ENCODE measurements around the gene FIGNL1.
A peak's percentile ranks its signal among the peaks of the same experiment; 100 is the strongest.

The FIGNL1 gene

DNA sequence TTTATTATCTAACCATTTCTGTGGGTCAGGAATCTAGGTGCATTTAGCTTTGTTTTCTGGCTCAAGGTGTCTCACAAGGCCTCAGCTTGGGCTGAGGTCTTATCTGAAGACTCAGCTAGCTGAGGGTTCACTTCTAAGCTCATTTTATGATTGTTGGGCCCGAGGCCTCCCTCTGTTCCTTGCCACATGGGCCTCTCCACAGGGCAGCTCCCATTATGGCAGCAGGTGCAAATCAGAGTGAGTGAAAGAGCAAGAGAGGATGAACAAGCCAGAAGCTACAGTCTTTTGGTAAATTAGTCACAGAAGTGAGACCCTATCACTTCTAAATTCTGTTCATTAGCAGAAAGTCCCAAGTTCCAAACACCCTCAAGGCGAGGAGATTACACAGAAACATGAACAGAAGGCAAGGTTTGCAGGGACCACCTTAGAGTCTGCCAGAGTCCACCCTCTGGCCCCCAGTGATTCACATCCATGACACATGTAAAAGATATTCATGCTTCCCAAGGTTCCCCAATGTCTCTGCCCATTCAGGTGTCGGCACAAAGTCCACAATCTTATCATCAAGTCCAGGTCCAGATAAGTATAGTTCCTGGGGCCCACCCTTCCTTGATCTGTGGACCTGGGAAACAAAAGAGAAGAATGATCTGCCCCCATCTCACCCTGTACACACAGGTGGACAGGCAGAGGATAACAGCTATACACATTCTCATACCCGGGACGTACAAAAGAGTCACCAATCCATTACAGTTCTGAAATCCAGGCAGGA is 23.7 kb downstream of the FIGNL1 start:
- no peak for DNase-seq

GRCh38 chr7:50425318-50425717 is 24.8 kb downstream of the FIGNL1 start:
- no peak for DNase-seq

- DNase-seq: no peak
Observed at GRCh38 chr7:50423860-50424259, 26.3 kb downstream of the FIGNL1 start.

- DNase-seq: no peak
Observed at GRCh38 chr7:50422858-50423257, 27.3 kb downstream of the FIGNL1 start.

GRCh38 chr7:50421043-50421442 is 29.1 kb downstream of the FIGNL1 start:
- DNase-seq: no peak

DNA sequence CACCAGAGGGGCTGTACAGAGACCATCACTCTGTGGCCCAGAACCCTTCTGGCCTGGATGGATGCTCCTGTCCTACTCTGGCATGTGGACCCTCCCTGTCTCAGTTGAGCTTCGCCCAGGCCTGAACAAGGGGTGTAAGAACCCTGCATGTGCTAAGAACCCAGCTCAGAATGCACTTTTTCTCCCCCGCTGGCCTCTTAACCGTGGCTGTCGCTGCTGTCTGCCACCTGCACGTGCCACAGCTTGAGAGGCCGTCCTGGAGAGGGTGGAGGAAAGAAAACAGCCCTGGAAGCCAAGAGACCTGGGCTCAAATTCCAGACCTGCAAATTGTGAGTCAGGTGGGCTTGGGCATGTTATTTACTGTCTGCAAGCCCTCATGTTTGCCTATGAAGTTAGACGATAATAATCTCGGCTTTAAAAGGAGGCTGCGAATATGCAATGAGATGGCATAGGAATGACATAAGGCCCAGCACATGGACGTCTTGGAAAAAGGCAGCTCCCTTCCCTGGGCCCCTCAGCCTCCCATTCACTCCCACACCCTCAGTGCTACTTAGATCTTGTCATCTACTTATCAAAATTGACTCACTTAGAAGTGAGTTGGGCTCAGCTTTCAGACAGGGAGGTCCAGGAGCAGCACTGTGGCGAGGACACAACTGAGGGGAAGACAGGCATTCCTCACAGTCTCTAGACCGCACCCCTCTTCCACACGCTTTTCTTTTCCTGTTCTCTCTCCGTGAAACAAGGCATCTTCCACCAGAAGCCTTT is 31.4 kb downstream of the FIGNL1 start:
- DNase-seq: no peak

GRCh38 chr7:50418086-50418515 is 32.0 kb downstream of the FIGNL1 start:
- DNase-seq: peak; percentile 68

DNA sequence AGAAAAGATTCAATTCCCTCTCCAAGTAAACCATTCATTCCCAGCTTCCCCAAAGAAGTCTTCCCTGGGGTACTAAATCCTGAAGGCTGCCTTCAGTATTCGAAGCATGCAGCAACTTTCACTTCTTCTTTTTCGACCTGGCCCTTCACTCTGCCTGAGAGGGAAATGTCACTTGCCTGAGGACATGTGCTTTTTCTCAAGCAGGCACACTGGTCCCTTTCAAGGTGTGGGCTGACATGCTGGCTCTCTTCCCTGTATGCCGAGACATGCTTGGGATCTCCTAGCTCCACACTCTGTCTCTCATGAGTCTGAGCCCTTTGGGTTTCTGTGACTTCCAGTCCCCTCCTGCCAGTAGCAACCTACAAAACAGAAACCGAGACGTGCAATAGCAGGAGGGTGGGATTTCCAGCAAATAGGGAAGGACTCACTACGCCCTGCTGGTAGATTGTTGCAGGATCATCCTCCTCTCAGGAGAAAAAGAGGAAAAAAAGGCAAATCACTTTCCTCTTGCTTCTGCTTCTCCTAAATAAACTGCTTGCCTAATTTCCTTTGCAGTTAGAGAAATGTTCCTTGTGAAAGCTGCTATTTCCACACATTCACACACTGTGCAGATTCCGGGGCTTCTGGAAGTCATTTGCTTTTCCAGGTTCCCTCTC is 33.5 kb downstream of the FIGNL1 start:
- no peak for DNase-seq

GRCh38 chr7:50415844-50416364 is 34.2 kb downstream of the FIGNL1 start:
- no peak for DNase-seq

DNA sequence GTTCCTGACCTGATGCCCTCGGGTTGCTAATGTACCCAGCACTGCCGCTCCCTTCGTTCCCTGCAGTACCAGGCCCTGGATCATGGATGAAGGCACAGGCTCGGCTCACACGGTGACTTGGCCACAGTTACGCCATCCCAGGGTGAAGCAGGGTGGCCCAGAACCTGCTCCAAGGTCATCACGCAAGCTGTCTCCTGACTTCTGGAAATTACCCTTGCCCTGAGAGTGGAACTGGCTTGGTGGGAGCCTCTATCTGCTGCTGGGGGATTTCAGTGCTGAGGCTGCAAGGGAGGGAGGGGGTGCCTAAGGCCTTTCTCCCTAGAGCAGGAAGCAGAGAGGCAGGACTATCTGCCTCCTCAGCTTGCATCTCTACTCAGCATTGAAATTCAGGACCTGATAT is 36.6 kb downstream of the FIGNL1 start:
- no peak for DNase-seq

- no peak for DNase-seq
Observed at GRCh38 chr7:50412973-50413372, 37.2 kb downstream of the FIGNL1 start.

GRCh38 chr7:50411332-50411731 is 38.8 kb downstream of the FIGNL1 start:
- DNase-seq: no peak

- no peak for DNase-seq
Observed at GRCh38 chr7:50409856-50410745, 40.0 kb downstream of the FIGNL1 start.

DNA sequence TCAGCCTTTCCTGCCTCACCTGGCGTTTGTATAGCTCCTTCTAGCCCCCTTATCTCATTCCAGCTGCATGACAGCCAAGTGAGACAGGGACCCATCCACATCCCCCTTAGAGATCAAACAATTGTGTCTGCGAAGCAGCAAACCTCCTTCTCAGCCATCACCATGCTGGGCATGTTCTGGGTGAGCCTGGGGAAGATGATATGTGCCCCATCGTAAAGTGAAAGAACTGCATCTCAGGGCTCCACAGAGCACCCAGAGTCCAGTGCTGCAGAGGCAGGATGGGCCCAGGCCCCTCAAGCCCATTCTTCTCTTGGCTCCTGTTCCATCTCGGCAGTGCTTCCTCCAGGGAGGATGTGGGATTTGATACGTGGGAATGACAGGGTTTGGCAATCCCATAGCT is 43.2 kb downstream of the FIGNL1 start:
- no peak for DNase-seq

DNA sequence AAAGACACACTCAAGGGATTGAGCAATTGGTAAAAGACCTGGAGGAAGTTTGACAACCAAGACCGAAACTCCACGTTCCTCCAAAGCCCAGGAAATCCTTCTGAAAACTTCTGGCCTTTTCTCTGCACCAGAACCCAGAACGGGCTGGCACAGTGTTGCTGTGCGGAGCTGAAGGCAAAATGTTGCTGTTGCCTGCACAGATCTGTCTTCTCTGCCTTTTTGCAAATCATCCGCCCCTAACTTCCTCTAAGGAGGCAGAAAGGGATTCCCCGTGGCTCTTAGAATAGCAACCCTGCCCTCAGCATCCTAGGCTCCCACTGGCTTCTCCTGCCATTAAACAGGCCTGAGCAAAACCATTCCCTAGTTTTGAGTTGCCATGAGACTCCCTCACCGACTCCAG is 44.9 kb downstream of the FIGNL1 start:
- no peak for DNase-seq

DNA sequence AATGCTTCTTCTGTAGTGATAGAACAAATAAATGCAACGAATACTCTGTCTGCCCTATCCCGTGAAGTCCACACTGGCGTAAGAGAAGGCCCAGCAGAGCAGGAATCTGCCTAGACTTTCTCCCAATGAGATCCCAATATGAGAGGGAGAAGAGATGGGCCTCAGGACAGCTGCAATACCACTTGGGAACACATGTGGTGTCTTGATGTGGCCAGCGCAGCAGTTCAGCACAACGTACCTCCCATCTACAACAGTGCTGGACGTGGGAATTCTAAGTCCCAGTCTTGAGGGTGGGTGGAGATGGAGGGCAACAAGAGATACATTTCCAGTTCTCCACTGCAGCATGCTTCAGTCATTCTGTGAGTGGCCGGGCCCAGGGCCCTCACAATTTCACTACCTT is 45.8 kb downstream of the FIGNL1 start:
- DNase-seq: no peak

DNA sequence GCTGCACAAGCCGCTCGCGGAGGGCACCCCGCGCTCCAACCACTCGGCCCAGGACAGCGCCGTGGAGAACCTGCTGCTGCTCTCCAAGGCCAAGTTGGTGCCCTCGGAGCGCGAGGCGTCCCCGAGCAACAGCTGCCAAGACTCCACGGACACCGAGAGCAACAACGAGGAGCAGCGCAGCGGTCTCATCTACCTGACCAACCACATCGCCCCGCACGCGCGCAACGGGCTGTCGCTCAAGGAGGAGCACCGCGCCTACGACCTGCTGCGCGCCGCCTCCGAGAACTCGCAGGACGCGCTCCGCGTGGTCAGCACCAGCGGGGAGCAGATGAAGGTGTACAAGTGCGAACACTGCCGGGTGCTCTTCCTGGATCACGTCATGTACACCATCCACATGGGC is 50.0 kb downstream of the FIGNL1 start:
- DNase-seq: no peak

GRCh38 chr7:50399635-50400034 is 50.5 kb downstream of the FIGNL1 start:
- DNase-seq: no peak

GRCh38 chr7:50399206-50399605 is 50.9 kb downstream of the FIGNL1 start:
- no peak for DNase-seq

GRCh38 chr7:50397971-50398324 is 52.2 kb downstream of the FIGNL1 start:
- DNase-seq: no peak

DNA sequence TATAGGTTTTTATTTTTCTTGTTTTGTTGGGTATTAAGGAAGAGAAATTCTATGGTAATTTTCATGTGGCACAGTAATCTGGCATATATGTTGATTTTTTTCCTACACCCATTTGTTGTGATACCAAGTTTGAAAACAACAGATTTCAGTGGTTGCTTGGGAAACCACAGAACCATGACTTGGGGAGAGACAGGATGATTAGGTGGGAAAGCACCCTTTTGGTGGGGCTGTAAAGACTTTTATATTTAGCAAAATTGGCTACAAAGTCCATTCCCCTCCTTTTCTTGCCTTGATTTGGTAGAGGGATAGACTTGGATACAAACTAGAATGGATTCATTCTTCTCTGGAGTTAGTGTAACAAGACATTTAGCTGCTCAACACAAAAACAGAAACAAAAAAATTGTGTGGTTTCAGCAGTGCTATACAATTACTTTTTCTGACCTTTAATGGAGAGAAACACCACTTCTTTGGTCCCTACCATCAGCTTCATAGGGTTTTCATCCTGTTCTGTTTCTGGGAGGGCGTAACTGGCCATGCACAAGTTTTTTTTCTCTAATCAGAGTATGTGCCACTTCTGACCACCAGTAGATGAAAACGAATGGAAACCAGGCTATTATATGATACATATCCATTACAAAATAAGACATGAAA is 52.7 kb downstream of the FIGNL1 start:
- no peak for DNase-seq

DNA sequence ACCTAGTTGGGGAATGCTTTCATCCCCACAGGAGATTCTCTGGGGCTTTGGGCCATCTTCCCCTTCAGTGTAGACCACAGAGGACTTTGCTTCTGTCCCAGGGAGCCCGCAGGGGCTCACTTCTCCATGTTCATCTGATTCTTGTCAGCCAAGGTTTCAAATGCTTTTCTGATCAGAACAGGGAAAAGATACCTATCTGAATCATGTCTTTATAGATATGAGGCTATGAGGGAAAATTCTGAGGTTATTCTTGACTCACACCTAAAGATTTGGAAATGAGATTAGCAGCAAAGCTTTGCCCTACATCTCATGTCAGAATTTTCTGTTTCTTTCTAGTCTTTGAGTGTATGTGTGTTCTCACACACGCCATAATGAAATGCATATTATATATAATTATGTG is 53.3 kb downstream of the FIGNL1 start:
- no peak for DNase-seq

Data from right hindlimb (tissue), 1 donor.